Heart left ventricle (tissue), 16 donors: ENCODE results near the gene COL10A1. TPM values are rescaled to one million over a fixed set of nuclear protein-coding genes. Genes with fewer than 3 reads are reported as not detected.

Experiments used
- ATAC-seq, 4 donors: fragments of 200-7000 bp; cut with Tn5 transposase; one replicate each; pipeline ENCODE4 v1.9.1; 2020 to 2022; ENCODE audit warnings: moderate library complexity in 4 of 4, mild to moderate bottlenecking in 3 of 4, moderate number of reproducible peaks in 1 of 4
- DNase-seq, 5 donors: peaks; one replicate each; pipeline ENCODE4 v3.0.0-alpha.2; 2020
- H3K27ac ChIP-seq, 12 donors: fragments of 200-600 bp; sonication (generic) in 4 of 12; one replicate each; pipeline versions ENCODE4 v1.5.0 to v1.8.0; 2016 to 2022; ENCODE audit warnings: mild to moderate bottlenecking in 2 of 12
- H3K27me3 ChIP-seq, 9 donors: fragments of 200-600 bp; sonication (generic) in 2 of 9; one replicate each; pipeline versions ENCODE4 v1.5.1 to v1.8.0; 2016 to 2022; ENCODE audit warnings: mild to moderate bottlenecking in 3 of 9
- H3K36me3 ChIP-seq, 9 donors: fragments of 200-600 bp; sonication (generic) in 2 of 9; one replicate each; pipeline versions ENCODE4 v1.5.0 to v1.8.0; 2018 to 2022; ENCODE audit warnings: mild to moderate bottlenecking in 2 of 9
- H3K4me1 ChIP-seq, 12 donors: fragments of 200-600 bp; sonication (generic) in 4 of 12; one replicate each; pipeline versions ENCODE4 v1.5.0 to v1.8.0; 2016 to 2022; ENCODE audit warnings: mild to moderate bottlenecking in 3 of 12
- H3K4me3 ChIP-seq, 12 donors: fragments of 200-600 bp; sonication (generic) in 4 of 12; one replicate each; pipeline versions ENCODE4 v1.5.0 to v1.8.0; 2017 to 2022; ENCODE audit warnings: mild to moderate bottlenecking in 9 of 12, moderate library complexity in 4 of 12
- H3K9me3 ChIP-seq, 12 donors: fragments of 200-600 bp; sonication (generic) in 4 of 12; one replicate each; pipeline versions ENCODE4 v1.5.0 to v1.8.0; 2016 to 2022; ENCODE audit warnings: mild to moderate bottlenecking in 1 of 12
- POLR2A ChIP-seq, 2 donors: fragments of 450-650 bp; IDR thresholded peaks; one replicate each; pipeline ENCODE4 v1.6.1; 2017; ENCODE audit warnings: antibody characterized with exemption in 2 of 2, mild to moderate bottlenecking in 2 of 2, moderate library complexity in 2 of 2
- WGBS, 4 donors: extraction: QIAGEN DNeasy Blood & Tissue Kit in 2 of 4; methylation state at CpG; one replicate each; pipeline versions ENCODE4 v1.1.5 to v1.1.7; 2013 to 2018; 5-methylcytosine and 5-hydroxymethylcytosine counted together
- intact Hi-C, 10 donors: fragments of 100-400 bp; cut with DNase I; formaldehyde crosslinking; loops; one replicate each; pipeline versions ENCODE4 v1.11.1 to v1.14.2; 2022
- polyA plus RNA-seq, 2 donors: library from polyadenylated mRNA; stranded (reverse); fragments of 200-250 nt; gene quantifications; one replicate each; pipeline ENCODE4 v1.2.3, GENCODE V29; 2013
- total RNA-seq, 9 donors: library from RNA; depleted of rRNA in 2 of 9; stranded (reverse); fragments of >200 nt in 2 of 9; fragmentation: NEBNext Ultra II Directional in 3 of 9; extraction: Animal tissue kit (Norgen Biotek cat#: 25700) in 3 of 9; gene quantifications; one replicate each; pipeline versions ENCODE4 v1.1.0 to v1.2.4, GENCODE V29; 2016 to 2023
- TF ChIP-seq, protein P1 (sequence below), 12 donors: fragments of 200-600 bp; sonication (generic) in 4 of 12; IDR thresholded peaks; one replicate each; pipeline versions ENCODE4 v1.5.0 to v1.8.0; 2018 to 2022; ENCODE audit warnings: antibody characterized with exemption in 12 of 12, mild to moderate bottlenecking in 5 of 12
- donor health status: ischemic (EF 13 %, LVEDD 7.1; RV severe dilation, severe dysfunction).
- donor health status: healthy with polysubstance abuse.
- donor health status: DM: no; HTN: yes; CAD: no.
- donor health status: DM: no; HTN: no; CAD: no.
- donor health status: ischemic (EF 25% LVEDD 6.9; RV normal size, moderate dysfunction).
- donor health status: ischemic (EF 25% LVEDD 5.7; RV mildly dilated, moderate dysfunction).
- donor health status: healthy.
- donor health status: DM: yes; HTN: yes; CAD: no.
- donor health status: ischemic (EF 35%, LVEDD 5.7; RV mildly dilated, moderate dysfunction).
- donor health status: nonischemic (EF 11% LVEDD 7.7; RV severe dilation, severe dysfunction).
- donor health status: DM: yes; HTN: yes; CAD: no.
- donor health status: PGD.
- donor health status: ischemic (EF 29% LVEDD 5.4; RV normal size, mild dysfunction).
- donor health status: nonischemic (EF 23%, LVEDD 6.1; RV moderate dilation, normal function).

Gene COL10A1
- total and polyA plus RNA-seq, 11 donors = 0.04 to 1.4 (median 0.17) TPM; not detected in 5

DNA sequence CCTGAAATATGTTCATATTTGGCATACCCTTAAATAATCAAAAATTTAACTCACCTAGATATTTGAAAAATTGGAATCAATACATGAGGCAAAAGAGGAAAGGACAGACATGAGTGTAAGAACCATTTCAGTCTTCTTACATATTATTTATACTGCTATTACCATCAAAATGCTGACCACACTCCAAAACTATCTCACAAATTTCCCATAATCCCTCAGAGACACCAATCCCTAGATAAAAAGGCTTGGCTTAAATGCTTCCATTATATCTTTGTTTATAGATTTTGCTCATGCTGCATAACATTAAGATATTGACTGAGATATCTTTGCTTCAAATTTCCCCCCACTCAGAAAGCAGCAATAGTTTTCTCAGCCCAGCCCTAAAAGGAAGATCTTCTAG is 37.0 kb downstream of the COL10A1 start:
- intact Hi-C loops = no loop called here
- TF ChIP-seq POLR2A (IDR thresholded peaks at IDR 0.05) = no peak
- TF ChIP-seq, protein P1, sequence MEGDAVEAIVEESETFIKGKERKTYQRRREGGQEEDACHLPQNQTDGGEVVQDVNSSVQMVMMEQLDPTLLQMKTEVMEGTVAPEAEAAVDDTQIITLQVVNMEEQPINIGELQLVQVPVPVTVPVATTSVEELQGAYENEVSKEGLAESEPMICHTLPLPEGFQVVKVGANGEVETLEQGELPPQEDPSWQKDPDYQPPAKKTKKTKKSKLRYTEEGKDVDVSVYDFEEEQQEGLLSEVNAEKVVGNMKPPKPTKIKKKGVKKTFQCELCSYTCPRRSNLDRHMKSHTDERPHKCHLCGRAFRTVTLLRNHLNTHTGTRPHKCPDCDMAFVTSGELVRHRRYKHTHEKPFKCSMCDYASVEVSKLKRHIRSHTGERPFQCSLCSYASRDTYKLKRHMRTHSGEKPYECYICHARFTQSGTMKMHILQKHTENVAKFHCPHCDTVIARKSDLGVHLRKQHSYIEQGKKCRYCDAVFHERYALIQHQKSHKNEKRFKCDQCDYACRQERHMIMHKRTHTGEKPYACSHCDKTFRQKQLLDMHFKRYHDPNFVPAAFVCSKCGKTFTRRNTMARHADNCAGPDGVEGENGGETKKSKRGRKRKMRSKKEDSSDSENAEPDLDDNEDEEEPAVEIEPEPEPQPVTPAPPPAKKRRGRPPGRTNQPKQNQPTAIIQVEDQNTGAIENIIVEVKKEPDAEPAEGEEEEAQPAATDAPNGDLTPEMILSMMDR (IDR thresholded peaks at IDR 0.05) = no peak
- H3K9me3 ChIP-seq = peaks cover 0 to 2% (median 0%) of the 10 kb centered on the region in 12 donors
- no peak for ATAC-seq
- DNase-seq = no peak
- no peak overlapping the region for H3K4me3 ChIP-seq
- H3K27ac ChIP-seq = no peak overlapping the region
- H3K36me3 ChIP-seq = no peaks in the 10 kb centered on the region
- H3K4me1 ChIP-seq = peaks cover 0 to 12% (median 0%) of the 10 kb centered on the region in 12 donors
- no peaks in the 10 kb centered on the region for H3K27me3 ChIP-seq

DNA sequence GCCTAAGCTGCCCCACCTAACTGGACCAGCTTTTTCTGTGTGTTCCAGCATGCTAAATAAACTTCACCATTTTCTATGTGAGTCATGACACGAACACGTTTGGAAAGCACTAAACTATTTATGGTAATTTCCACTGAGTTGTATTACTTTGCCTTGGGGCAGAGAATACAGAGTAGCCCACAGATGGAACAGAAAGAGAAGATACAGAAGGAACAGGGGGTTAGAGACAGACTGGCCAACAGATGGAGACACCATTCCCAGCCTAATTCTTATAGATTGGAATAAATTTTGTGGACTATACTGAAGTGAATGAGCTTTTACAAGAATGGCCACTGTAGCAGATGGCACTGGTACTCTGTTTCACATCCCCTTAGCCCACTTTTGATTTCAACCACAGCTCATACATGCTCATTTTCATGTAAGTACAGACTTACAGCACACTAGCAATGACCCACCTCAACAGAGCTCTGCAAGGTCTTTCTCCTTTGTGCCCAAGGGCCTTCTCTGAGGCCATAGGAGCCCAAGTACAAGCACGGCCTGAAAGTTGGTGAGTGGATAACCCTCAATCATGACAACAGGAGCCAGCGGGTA is 38.4 kb downstream of the COL10A1 start:
- no peak for TF ChIP-seq POLR2A (IDR thresholded peaks at IDR 0.05)
- TF ChIP-seq, protein P1 (IDR thresholded peaks at IDR 0.05) = no peak
- H3K4me1 ChIP-seq = peaks cover 0 to 5% (median 0%) of the 10 kb centered on the region in 12 donors
- ATAC-seq (no peak), DNase-seq (no peak)
- intact Hi-C loops = no loop called here
- no peak overlapping the region for H3K27ac ChIP-seq
- H3K36me3 ChIP-seq = no peaks in the 10 kb centered on the region
- no peaks in the 10 kb centered on the region for H3K27me3 ChIP-seq
- WGBS, 4 donors = 62 to 71% (median 66%) methylated on average over 4 of the region's 4 CpGs
- peaks cover 0 to 2% (median 0%) of the 10 kb centered on the region in 12 donors for H3K9me3 ChIP-seq
- no peak overlapping the region for H3K4me3 ChIP-seq

DNA sequence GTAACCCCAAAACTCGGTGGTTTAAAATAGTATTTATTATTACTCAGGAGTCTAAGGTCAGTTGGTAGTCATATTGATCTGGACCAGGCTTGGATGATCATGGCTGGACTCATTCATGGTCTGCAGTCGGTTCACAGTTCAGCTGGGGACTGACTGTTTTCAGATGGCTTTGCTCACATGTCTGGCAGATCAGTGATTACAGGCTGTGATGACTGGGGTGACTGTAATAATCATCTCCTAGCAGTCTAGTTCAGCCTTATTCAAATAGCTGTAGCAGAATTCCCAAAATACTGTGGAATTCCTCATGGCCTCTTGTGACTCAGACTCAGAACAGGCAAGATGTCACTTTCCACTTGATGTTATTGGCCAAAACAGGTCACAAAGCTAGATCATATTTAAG is 41.6 kb downstream of the COL10A1 start:
- Histone ChIP-seq H3K27ac (no peak overlapping the region), H3K27me3 (no peaks in the 10 kb centered on the region), H3K9me3 (no peaks in the 10 kb centered on the region), H3K4me3 (no peak overlapping the region), H3K4me1 (peaks cover 0 to 5% (median 0%) of the 10 kb centered on the region in 12 donors), H3K36me3 (no peaks in the 10 kb centered on the region)
- 57 to 74% (median 62%) methylated on average over 2 of the region's 2 CpGs for WGBS, 4 donors
- TF ChIP-seq, protein P1 (IDR thresholded peaks at IDR 0.05) = no peak
- no peak for TF ChIP-seq POLR2A (IDR thresholded peaks at IDR 0.05)
- DNase-seq (no peak), ATAC-seq (peak in 2 of 4 donors; percentile 24 to 33)
- intact Hi-C loops = no loop called here

DNA sequence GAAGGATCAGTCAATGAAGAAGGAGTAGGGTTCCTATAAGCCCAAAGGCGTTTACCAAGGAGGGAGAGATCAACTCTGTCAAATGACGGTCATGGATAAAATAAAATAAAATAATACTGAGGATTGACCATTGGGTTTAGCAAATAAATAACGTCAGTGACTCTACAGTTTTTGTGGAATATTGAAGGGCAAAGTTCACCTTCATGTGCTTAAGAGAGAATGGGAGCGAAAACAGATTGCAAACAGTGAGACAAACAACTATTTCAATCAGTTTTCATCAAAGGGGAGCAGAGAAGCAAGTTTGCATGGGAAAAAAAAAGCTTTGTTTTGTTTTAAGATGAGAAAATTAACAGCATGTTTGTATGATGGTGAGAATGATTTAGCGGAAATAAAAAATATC is 42.9 kb downstream of the COL10A1 start:
- intact Hi-C loops = no loop called here
- WGBS, 4 donors = 89 to 91% (median 89%) methylated on average over 5 of the region's 5 CpGs
- Histone ChIP-seq H3K4me3 (no peak overlapping the region), H3K9me3 (no peaks in the 10 kb centered on the region), H3K4me1 (peaks cover 0 to 5% (median 0%) of the 10 kb centered on the region in 12 donors), H3K36me3 (no peaks in the 10 kb centered on the region), H3K27me3 (no peaks in the 10 kb centered on the region), H3K27ac (no peak overlapping the region)
- DNase-seq = no peak
- no peak for TF ChIP-seq POLR2A (IDR thresholded peaks at IDR 0.05)
- TF ChIP-seq, protein P1 (IDR thresholded peaks at IDR 0.05) = no peak
- no peak for ATAC-seq
